ENCODE data around the gene TRIM17. TPM values are rescaled to one million over a fixed set of nuclear protein-coding genes. Genes with fewer than 3 reads are reported as not detected.
A peak's percentile ranks its signal among the peaks of the same experiment; 100 is the strongest.

TRIM17 gene
- total and polyA plus RNA-seq, 9 donors = 0.72 to 10.0 (median 3.0) TPM

DNA sequence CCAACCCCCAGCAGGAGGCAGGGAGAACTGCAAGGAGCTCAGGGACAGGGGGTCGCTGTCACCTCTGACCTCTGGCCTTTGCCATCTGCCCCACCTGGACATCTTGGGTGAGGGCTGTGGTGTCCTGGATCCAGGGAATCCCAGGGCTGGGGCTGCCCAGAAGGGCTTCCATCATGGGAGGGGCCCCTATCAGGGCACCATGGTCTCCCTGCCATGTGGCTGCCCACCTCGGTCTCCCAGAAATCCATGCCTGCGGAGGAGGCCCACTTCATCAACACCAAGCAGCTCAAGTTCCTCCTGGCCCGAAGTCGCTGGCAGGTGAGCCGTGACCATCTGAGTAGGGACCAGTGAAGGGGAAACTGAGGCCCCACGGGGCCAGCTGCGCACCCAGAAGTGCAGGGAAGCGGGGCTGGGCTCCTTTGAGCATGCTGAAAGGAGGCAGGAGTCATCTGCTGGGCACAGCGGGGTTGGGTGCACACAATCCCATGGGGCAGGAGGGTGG is 46.2 kb downstream of the TRIM17 start:
- peaks cover 9% of the 10 kb centered on the region for H3K4me1 ChIP-seq (ENCODE audit: insufficient read depth)
- no peaks in the 10 kb centered on the region for H3K9me3 ChIP-seq
- H3K4me3 ChIP-seq = no peak overlapping the region
- 85 to 92% (median 86%) methylated on average over 10 of the region's 10 CpGs for WGBS, 3 donors
- no peaks in the 10 kb centered on the region for H3K27me3 ChIP-seq
- no peak overlapping the region for H3K27ac ChIP-seq
- intact Hi-C loops (cut with DNase I) = loop anchor here in 1 of 4 donors (10.0 kb wide), 1 partner anchor 84 kb away; a partner anchor contains a TSS
- no peak for TF ChIP-seq POLR2A (IDR thresholded peaks at IDR 0.05)
- TF ChIP-seq EP300 (IDR thresholded peaks at IDR 0.05) = no peak
- TF ChIP-seq, protein P1, sequence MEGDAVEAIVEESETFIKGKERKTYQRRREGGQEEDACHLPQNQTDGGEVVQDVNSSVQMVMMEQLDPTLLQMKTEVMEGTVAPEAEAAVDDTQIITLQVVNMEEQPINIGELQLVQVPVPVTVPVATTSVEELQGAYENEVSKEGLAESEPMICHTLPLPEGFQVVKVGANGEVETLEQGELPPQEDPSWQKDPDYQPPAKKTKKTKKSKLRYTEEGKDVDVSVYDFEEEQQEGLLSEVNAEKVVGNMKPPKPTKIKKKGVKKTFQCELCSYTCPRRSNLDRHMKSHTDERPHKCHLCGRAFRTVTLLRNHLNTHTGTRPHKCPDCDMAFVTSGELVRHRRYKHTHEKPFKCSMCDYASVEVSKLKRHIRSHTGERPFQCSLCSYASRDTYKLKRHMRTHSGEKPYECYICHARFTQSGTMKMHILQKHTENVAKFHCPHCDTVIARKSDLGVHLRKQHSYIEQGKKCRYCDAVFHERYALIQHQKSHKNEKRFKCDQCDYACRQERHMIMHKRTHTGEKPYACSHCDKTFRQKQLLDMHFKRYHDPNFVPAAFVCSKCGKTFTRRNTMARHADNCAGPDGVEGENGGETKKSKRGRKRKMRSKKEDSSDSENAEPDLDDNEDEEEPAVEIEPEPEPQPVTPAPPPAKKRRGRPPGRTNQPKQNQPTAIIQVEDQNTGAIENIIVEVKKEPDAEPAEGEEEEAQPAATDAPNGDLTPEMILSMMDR (IDR thresholded peaks at IDR 0.05) = no peak
- DNase-seq = peak in 2 of 5 donors; percentile 13 to 37
- H3K36me3 ChIP-seq = no peaks in the 10 kb centered on the region

DNA sequence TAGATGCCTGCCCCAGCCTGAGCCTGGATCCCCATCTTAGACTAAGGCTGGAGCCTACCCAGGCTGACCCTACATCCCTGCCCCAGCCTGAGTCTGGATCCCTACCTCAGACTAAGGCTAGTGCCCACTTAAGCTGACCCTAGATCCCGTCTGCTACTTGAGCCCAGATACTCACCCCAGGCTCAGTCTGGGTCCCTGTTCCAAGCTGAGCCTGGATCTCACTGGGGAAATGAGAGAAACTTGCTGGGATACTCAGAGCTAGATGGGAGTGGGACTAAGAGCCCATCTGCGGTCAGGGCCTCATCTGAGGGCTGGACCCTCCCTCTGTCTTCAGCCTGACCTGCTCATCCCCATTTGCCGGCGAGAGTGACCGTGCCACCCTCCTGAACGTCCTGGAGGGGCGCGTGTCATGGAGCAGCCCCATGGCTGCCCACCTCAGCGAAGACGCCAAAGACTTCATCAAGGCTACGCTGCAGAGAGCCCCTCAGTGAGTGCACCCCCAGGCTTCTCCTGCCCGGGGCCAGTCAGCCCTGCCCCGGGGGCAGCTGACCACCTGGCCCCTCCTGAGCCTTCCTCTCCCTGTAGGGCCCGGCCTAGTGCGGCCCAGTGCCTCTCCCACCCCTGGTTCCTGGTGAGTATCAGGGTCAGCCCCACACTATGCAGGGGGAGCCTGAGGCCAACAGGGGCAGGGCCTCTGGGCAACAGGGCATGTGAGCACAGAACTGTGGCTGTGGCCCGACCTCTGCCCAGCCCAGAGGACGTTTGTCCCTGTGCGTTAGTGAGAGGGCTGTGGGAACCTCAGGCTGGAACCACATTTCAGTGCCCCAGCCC is 46.8 kb downstream of the TRIM17 start:
- no peak overlapping the region for H3K4me3 ChIP-seq
- no peaks in the 10 kb centered on the region for H3K27me3 ChIP-seq
- 90 to 94% (median 91%) methylated on average over 17 to 18 of the region's 18 CpGs for WGBS, 3 donors
- H3K36me3 ChIP-seq = no peaks in the 10 kb centered on the region
- intact Hi-C loops (cut with DNase I) = loop anchor here in 1 of 4 donors (10.0 kb wide), 1 partner anchor 85 kb away; a partner anchor contains a TSS
- no peak for TF ChIP-seq EP300 (IDR thresholded peaks at IDR 0.05)
- TF ChIP-seq, protein P1 (IDR thresholded peaks at IDR 0.05) = no peak
- no peak for TF ChIP-seq POLR2A (IDR thresholded peaks at IDR 0.05)
- H3K4me1 ChIP-seq (ENCODE audit: insufficient read depth) = peaks cover 4% of the 10 kb centered on the region
- no peaks in the 10 kb centered on the region for H3K9me3 ChIP-seq
- DNase-seq = peak in 1 of 5 donors; percentile 12
- H3K27ac ChIP-seq = no peak overlapping the region

- TF ChIP-seq, protein P1 (IDR thresholded peaks at IDR 0.05) = no peak
- TF ChIP-seq POLR2A (IDR thresholded peaks at IDR 0.05) (no peak), EP300 (IDR thresholded peaks at IDR 0.05) (no peak)
- no peak overlapping the region for H3K27ac ChIP-seq
- no peaks in the 10 kb centered on the region for H3K4me1 ChIP-seq (ENCODE audit: insufficient read depth)
- no peaks in the 10 kb centered on the region for H3K9me3 ChIP-seq
- no peaks in the 10 kb centered on the region for H3K27me3 ChIP-seq
- no peak overlapping the region for H3K4me3 ChIP-seq
- intact Hi-C loops (cut with DNase I) = no loop called here
- no peaks in the 10 kb centered on the region for H3K36me3 ChIP-seq
- whole genome bisulfite sequencing, 3 donors = 57 to 71% (median 69%) methylated on average over 13 to 15 of the region's 15 CpGs
- DNase-seq = peak in 3 of 5 donors; percentile 13 to 36 (median 16)
These were observed 47.7 kb downstream of the TRIM17 start for GRCh38 chr1:228368801-228369607.
